ENCODE results near the gene KRT23.

The KRT23 gene

GRCh38 chr17:40937384-40937819 is at the start of gene KRT23:
Gene KRT23, minus strand, starts transcription at chr17:40937646. Its CDS starts 1,043 bp downstream, at chr17:40936603.
- no peak for DNase-seq

- no peak for DNase-seq
Observed at GRCh38 chr17:40986920-40987319, 49.5 kb upstream of the KRT23 start.

GRCh38 chr17:40984226-40984625 is 46.8 kb upstream of the KRT23 start, which contains the start of gene KRT40:
Gene KRT40, minus strand, starts transcription at chr17:40984326. Its CDS starts 53 bp downstream, at chr17:40984273.
- no peak for DNase-seq

GRCh38 chr17:40981115-40981514 is 43.7 kb upstream of the KRT23 start:
- DNase-seq, result no peak

GRCh38 chr17:40980596-40980995 is 43.1 kb upstream of the KRT23 start:
- DNase-seq, result no peak

- DNase-seq, result no peak
Observed at GRCh38 chr17:40980117-40980516, 42.7 kb upstream of the KRT23 start.

- no peak for DNase-seq
Observed at GRCh38 chr17:40978575-40979151, 41.2 kb upstream of the KRT23 start.

GRCh38 chr17:40975516-40975915 is 38.1 kb upstream of the KRT23 start:
- DNase-seq, result no peak

- no peak for DNase-seq
Observed at GRCh38 chr17:40974366-40974765, 36.9 kb upstream of the KRT23 start.

- DNase-seq, result no peak
Observed at GRCh38 chr17:40967582-40967981, 30.1 kb upstream of the KRT23 start.

- DNase-seq, result no peak
Observed at GRCh38 chr17:40966848-40967247, 29.4 kb upstream of the KRT23 start, which contains the start of gene KRT39. Gene KRT39, minus strand, starts transcription at chr17:40966948. Its CDS starts 92 bp downstream, at chr17:40966856.

GRCh38 chr17:40963838-40964237 is 26.4 kb upstream of the KRT23 start:
- no peak for DNase-seq

GRCh38 chr17:40962059-40962561 is 24.7 kb upstream of the KRT23 start:
- no peak for DNase-seq

GRCh38 chr17:40961591-40961990 is 24.1 kb upstream of the KRT23 start:
- DNase-seq, result no peak

- no peak for DNase-seq
Observed at GRCh38 chr17:40960144-40960543, 22.7 kb upstream of the KRT23 start.

- no peak for DNase-seq
Observed at GRCh38 chr17:40958086-40958953, 20.9 kb upstream of the KRT23 start.

- no peak for DNase-seq
Observed at GRCh38 chr17:40956401-40957254, 19.2 kb upstream of the KRT23 start.

- DNase-seq, result no peak
Observed at GRCh38 chr17:40953881-40954280, 16.4 kb upstream of the KRT23 start.

- no peak for DNase-seq
Observed at GRCh38 chr17:40952661-40953060, 15.2 kb upstream of the KRT23 start.

GRCh38 chr17:40952154-40952553 is 14.7 kb upstream of the KRT23 start:
- DNase-seq, result no peak

GRCh38 chr17:40951011-40951622 is 13.7 kb upstream of the KRT23 start:
- no peak for DNase-seq

GRCh38 chr17:40950176-40950575 is 12.7 kb upstream of the KRT23 start:
- no peak for DNase-seq

- no peak for DNase-seq
Observed at GRCh38 chr17:40949418-40949817, 12.0 kb upstream of the KRT23 start.
